CD14-positive monocyte (primary cell): ENCODE measurements around the gene OR10H2. TPM values are rescaled to one million over a fixed set of nuclear protein-coding genes. Genes with fewer than 3 reads are reported as not detected.

Experiments used
- DNase-seq, 3 donors: peaks; one replicate each; pipeline ENCODE4 v3.0.0-alpha.2; 2011 to 2022
- H2AFZ ChIP-seq: 2 replicates; pipeline ENCODE4 v1.6.0; 2012; ENCODE audit warnings: mild to moderate bottlenecking, low read depth, low read length, inconsistent platforms; ENCODE audit not compliant: insufficient read depth, poor library complexity, severe bottlenecking
- H3K27ac ChIP-seq, 2 donors: 1 replicate in 1 of 2; 2 replicates in 1 of 2; pipeline ENCODE4 v1.5.1; 2012 to 2013; ENCODE audit warnings: low read length in 2 of 2, control low read depth in 1 of 2, inconsistent platforms in 1 of 2, low read depth in 1 of 2, mild to moderate bottlenecking in 1 of 2
- H3K27me3 ChIP-seq, 2 donors: one replicate each; pipeline versions ENCODE4 v1.6.0 to v1.6.1; 2011 to 2013; ENCODE audit warnings: low read length in 2 of 2; ENCODE audit not compliant: control insufficient read depth in 2 of 2, insufficient read depth in 2 of 2
- H3K36me3 ChIP-seq, 2 donors: replicated peaks in 1 of 2; 1 replicate in 1 of 2; 2 replicates in 1 of 2; pipeline versions ENCODE4 v1.5.1 to v1.6.1; 2012 to 2013; ENCODE audit warnings: low read length in 2 of 2, control low read depth in 1 of 2, inconsistent platforms in 1 of 2, mild to moderate bottlenecking in 1 of 2; ENCODE audit not compliant: insufficient read depth in 2 of 2, control insufficient read depth in 1 of 2
- H3K4me1 ChIP-seq, 2 donors: 1 replicate in 1 of 2; 2 replicates in 1 of 2; pipeline versions ENCODE4 v1.5.1 to v1.6.1; 2012 to 2013; ENCODE audit warnings: low read length in 2 of 2, control low read depth in 1 of 2, inconsistent platforms in 1 of 2, mild to moderate bottlenecking in 1 of 2, moderate library complexity in 1 of 2; ENCODE audit not compliant: insufficient read depth in 2 of 2, control insufficient read depth in 1 of 2
- H3K4me2 ChIP-seq: replicated peaks from 2 replicates; pipeline ENCODE3; 2012; ENCODE audit warnings: low read length, moderate library complexity, mild to moderate bottlenecking; ENCODE audit not compliant: poor library complexity, severe bottlenecking; ENCODE audit errors: extremely low read depth
- H3K4me3 ChIP-seq, 3 experiments: fragments of 200-600 bp in 1 of 3; sonication (generic) in 1 of 3; replicated peaks in 1 of 3; 1 replicate in 2 of 3; 2 replicates in 1 of 3; pipeline ENCODE4 v1.5.1; 2011 to 2013; ENCODE audit warnings: low read length in 3 of 3, mild to moderate bottlenecking in 3 of 3, control low read depth in 2 of 3, low read depth in 2 of 3, inconsistent platforms in 1 of 3, moderate library complexity in 1 of 3
- H3K79me2 ChIP-seq: 2 replicates; pipeline ENCODE4 v1.6.0; 2012; ENCODE audit warnings: mild to moderate bottlenecking, control low read depth, inconsistent platforms, low read length, moderate library complexity; ENCODE audit not compliant: insufficient read depth
- H3K9ac ChIP-seq: 2 replicates; pipeline ENCODE4 v1.6.0; 2017; ENCODE audit warnings: low read length, mild to moderate bottlenecking; ENCODE audit not compliant: insufficient read depth, poor library complexity, severe bottlenecking
- H3K9me3 ChIP-seq, 2 donors: replicated peaks in 1 of 2; 1 replicate in 1 of 2; 2 replicates in 1 of 2; pipeline versions ENCODE4 v1.5.1 to v1.6.1; 2012 to 2013; ENCODE audit warnings: low read length in 2 of 2, control low read depth in 1 of 2; ENCODE audit not compliant: control insufficient read depth in 1 of 2, insufficient read depth in 1 of 2
- H4K20me1 ChIP-seq: 2 replicates; pipeline ENCODE4 v1.6.0; 2012; ENCODE audit warnings: mild to moderate bottlenecking, low read length, control low read depth, moderate library complexity; ENCODE audit not compliant: insufficient read depth
- H3K27ac Mint-ChIP-seq, 7 donors: one replicate each; pipeline ENCODE4 v1.8.0; 2020; ENCODE audit warnings: mild to moderate bottlenecking in 7 of 7, mixed read lengths in 7 of 7, moderate library complexity in 6 of 7, inconsistent platforms in 2 of 7
- H3K27me3 Mint-ChIP-seq, 3 donors: one replicate each; pipeline ENCODE4 v1.8.0; 2021 to 2022; ENCODE audit warnings: low read depth in 3 of 3, mild to moderate bottlenecking in 3 of 3, mixed read lengths in 3 of 3, moderate library complexity in 3 of 3, inconsistent platforms in 1 of 3
- H3K36me3 Mint-ChIP-seq, 2 donors: one replicate each; pipeline ENCODE4 v1.8.0; 2020; ENCODE audit warnings: mixed read lengths in 2 of 2, inconsistent platforms in 1 of 2, mild to moderate bottlenecking in 1 of 2
- H3K4me1 Mint-ChIP-seq: one replicate; pipeline ENCODE4 v1.8.0; 2020; ENCODE audit warnings: mild to moderate bottlenecking, mixed read lengths
- H3K4me3 Mint-ChIP-seq, 2 donors: one replicate each; pipeline ENCODE4 v1.8.0; 2020; ENCODE audit warnings: mild to moderate bottlenecking in 2 of 2, mixed read lengths in 2 of 2, moderate library complexity in 1 of 2
- H3K9me3 Mint-ChIP-seq, 7 donors: one replicate each; pipeline ENCODE4 v1.8.0; 2020 to 2022; ENCODE audit warnings: mixed read lengths in 7 of 7, mild to moderate bottlenecking in 6 of 7, moderate library complexity in 6 of 7, inconsistent platforms in 2 of 7
- CTCF ChIP-seq: fragments of 200-600 bp; IDR thresholded peaks from one replicate; pipeline ENCODE4 v1.8.0; 2022; ENCODE audit warnings: antibody characterized with exemption, mild to moderate bottlenecking
- WGBS: methylation state at CpG from one replicate; pipeline ENCODE4 v1.1.5; 2013; ENCODE audit warnings: missing lambda C conversion rate; ENCODE audit not compliant: insufficient coverage; 5-methylcytosine and 5-hydroxymethylcytosine counted together
- intact Hi-C, 2 donors: fragments of 100-400 bp; cut with micrococcal nuclease; formaldehyde crosslinking; loops; one replicate each; pipeline versions ENCODE4 v1.15.0 to v1.15.1; 2023
- polyA plus RNA-seq, 3 donors: library from polyadenylated mRNA; depleted of rRNA in 1 of 3; unstranded in 2 of 3; stranded (reverse) in 1 of 3; fragments of 300-500 nt in 2 of 3; fragments of >200 nt in 1 of 3; fragmentation: Illumina TruSeq in 2 of 3; gene quantifications; 1 replicate in 2 of 3; 2 replicates in 1 of 3; pipeline ENCODE4 v1.2.3, GENCODE V29; 2012 to 2021

Gene OR10H2
- polyA plus RNA-seq, 3 donors, result not detected

- Mint-ChIP-seq H3K36me3 (no peaks in the 10 kb centered on the region), H3K4me3 (no peak overlapping the region), H3K27ac (no peak overlapping the region), H3K9me3 (peaks cover 0 to 1% (median 0%) of the 10 kb centered on the region in 7 donors), H3K4me1 (no peaks in the 10 kb centered on the region), H3K27me3 (peaks cover 6 to 18% (median 14%) of the 10 kb centered on the region in 3 donors)
- no peaks in the 10 kb centered on the region for H4K20me1 ChIP-seq
- no peaks in the 10 kb centered on the region for H3K36me3 ChIP-seq
- H3K9me3 ChIP-seq, result no peaks in the 10 kb centered on the region
- intact Hi-C loops, result no loop called here
- 60% methylated on average over 1 of the region's 1 CpG for WGBS
- no peak overlapping the region for H2AFZ ChIP-seq
- no peak overlapping the region for H3K4me3 ChIP-seq
- no peak for DNase-seq
- H3K4me2 ChIP-seq, result no peak overlapping the region
- H3K79me2 ChIP-seq, result no peaks in the 10 kb centered on the region
- no peak overlapping the region for H3K27ac ChIP-seq
- TF ChIP-seq CTCF, result no peak
- H3K27me3 ChIP-seq, result peaks cover 2 to 3% of the 10 kb centered on the region in 2 donors
- no peaks in the 10 kb centered on the region for H3K4me1 ChIP-seq
- no peak overlapping the region for H3K9ac ChIP-seq
Observed at GRCh38 chr19:15732388-15732787, 4.6 kb downstream of the OR10H2 start.

GRCh38 chr19:15733895-15734294, 6.1 kb downstream of the OR10H2 start:
- H3K4me3 ChIP-seq, result no peak overlapping the region
- Mint-ChIP-seq H3K27me3 (peaks cover 5 to 13% (median 7%) of the 10 kb centered on the region in 3 donors), H3K4me3 (no peak overlapping the region), H3K9me3 (no peaks in the 10 kb centered on the region), H3K4me1 (no peaks in the 10 kb centered on the region), H3K36me3 (no peaks in the 10 kb centered on the region), H3K27ac (no peak overlapping the region)
- no peak overlapping the region for H3K9ac ChIP-seq
- no peaks in the 10 kb centered on the region for H3K79me2 ChIP-seq
- H3K27me3 ChIP-seq, result peaks cover 4 to 8% of the 10 kb centered on the region in 2 donors
- intact Hi-C loops, result no loop called here
- no peak for TF ChIP-seq CTCF
- no peak for DNase-seq
- H4K20me1 ChIP-seq, result no peaks in the 10 kb centered on the region
- no peak overlapping the region for H3K27ac ChIP-seq
- no peaks in the 10 kb centered on the region for H3K4me1 ChIP-seq
- no CpG with 5 or more reads among the region's 6 CpGs for WGBS
- no peaks in the 10 kb centered on the region for H3K36me3 ChIP-seq
- H2AFZ ChIP-seq, result no peak overlapping the region
- no peaks in the 10 kb centered on the region for H3K9me3 ChIP-seq
- H3K4me2 ChIP-seq, result no peak overlapping the region
